ENCODE data around the gene PTPRM.
A peak's percentile ranks its signal among the peaks of the same experiment; 100 is the strongest.

The PTPRM gene

DNA sequence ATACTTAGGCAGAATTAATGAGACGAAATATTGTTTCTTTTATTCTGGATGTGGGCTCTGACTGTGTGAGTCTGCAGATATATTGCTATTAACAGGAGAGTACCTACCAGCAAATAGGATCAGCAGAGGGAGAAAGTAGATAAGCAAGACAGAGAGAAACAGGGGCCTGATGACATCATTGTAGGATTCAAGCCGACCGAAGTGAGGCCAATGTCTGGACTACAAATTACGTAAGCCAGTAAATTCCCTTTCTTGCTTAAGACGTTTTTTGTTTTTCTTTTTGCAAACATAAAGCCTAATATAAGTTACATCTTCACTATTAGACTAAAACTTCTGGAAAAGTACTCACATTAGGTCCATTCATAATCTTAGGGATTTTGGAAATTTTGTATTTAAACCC is 21.4 kb upstream of the PTPRM start:
- TF ChIP-seq ZNF565 (CRISPR knock-in tag; conservative IDR thresholded peaks at IDR 0.05; ENCODE audit: low read depth) (no peak), PATZ1 (CRISPR knock-in tag; IDR thresholded peaks at IDR 0.05; ENCODE audit: borderline replicate concordance) (no peak), ESRRG (CRISPR knock-in tag; IDR thresholded peaks at IDR 0.05) (no peak), PPARA (CRISPR knock-in tag; IDR thresholded peaks at IDR 0.05; ENCODE audit: borderline replicate concordance) (no peak), GLIS3 (CRISPR knock-in tag; IDR thresholded peaks at IDR 0.05) (no peak), ISL1 (CRISPR knock-in tag; IDR thresholded peaks at IDR 0.05) (no peak), CSDC2 (CRISPR knock-in tag; IDR thresholded peaks at IDR 0.05) (no peak)
- TF ChIP-seq, protein P1, sequence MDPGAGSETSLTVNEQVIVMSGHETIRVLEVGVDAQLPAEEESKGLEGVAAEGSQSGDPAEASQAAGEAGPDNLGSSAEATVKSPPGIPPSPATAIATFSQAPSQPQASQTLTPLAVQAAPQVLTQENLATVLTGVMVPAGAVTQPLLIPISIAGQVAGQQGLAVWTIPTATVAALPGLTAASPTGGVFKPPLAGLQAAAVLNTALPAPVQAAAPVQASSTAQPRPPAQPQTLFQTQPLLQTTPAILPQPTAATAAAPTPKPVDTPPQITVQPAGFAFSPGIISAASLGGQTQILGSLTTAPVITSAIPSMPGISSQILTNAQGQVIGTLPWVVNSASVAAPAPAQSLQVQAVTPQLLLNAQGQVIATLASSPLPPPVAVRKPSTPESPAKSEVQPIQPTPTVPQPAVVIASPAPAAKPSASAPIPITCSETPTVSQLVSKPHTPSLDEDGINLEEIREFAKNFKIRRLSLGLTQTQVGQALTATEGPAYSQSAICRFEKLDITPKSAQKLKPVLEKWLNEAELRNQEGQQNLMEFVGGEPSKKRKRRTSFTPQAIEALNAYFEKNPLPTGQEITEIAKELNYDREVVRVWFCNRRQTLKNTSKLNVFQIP (CRISPR knock-in tag; IDR thresholded peaks at IDR 0.05; ENCODE audit: borderline replicate concordance, low read depth) = no peak
- no peak for ATAC-seq

DNA sequence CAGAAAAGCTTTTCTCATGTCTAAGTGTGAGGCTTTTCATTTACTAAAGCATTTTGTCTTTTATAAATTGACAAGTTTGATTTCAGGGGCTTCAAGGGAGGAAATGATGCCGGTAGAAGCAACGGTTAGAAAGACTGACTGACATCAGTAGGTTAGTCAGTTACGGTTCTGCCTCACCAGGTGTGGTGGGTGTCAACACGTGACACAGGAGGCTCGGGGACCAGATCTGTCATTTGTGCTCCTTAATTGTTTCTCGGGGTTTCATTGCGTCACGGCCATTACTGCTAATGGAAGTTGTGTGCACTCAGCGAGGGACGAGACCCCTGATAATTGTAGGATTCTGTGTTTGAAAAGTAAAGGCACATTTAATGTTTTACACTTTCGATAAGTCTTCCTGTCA is 18.9 kb upstream of the PTPRM start:
- ATAC-seq = no peak
- TF ChIP-seq, protein P1 (CRISPR knock-in tag; IDR thresholded peaks at IDR 0.05; ENCODE audit: borderline replicate concordance, low read depth) = no peak
- TF ChIP-seq TCF4 (CRISPR knock-in tag; IDR thresholded peaks at IDR 0.05; ENCODE audit: borderline replicate concordance) = no peak
- TF ChIP-seq ZFP3 (CRISPR knock-in tag; IDR thresholded peaks at IDR 0.05) = no peak
- TF ChIP-seq SNAI2 (CRISPR knock-in tag; IDR thresholded peaks at IDR 0.05) = no peak
- TF ChIP-seq PPARA (CRISPR knock-in tag; IDR thresholded peaks at IDR 0.05; ENCODE audit: borderline replicate concordance) = no peak
- TF ChIP-seq ISL1 (CRISPR knock-in tag; IDR thresholded peaks at IDR 0.05) = no peak
- no peak for TF ChIP-seq PATZ1 (CRISPR knock-in tag; IDR thresholded peaks at IDR 0.05; ENCODE audit: borderline replicate concordance)
- TF ChIP-seq ESRRG (CRISPR knock-in tag; IDR thresholded peaks at IDR 0.05) = no peak
- TF ChIP-seq ZC3H10 (CRISPR knock-in tag; IDR thresholded peaks at IDR 0.05) = no peak

- ATAC-seq = no peak
- TF ChIP-seq TCF4 (CRISPR knock-in tag; IDR thresholded peaks at IDR 0.05; ENCODE audit: borderline replicate concordance) (0 out of 2 replicates have a peak, but pooled peaks have one; percentile 37), ZNF8 (CRISPR knock-in tag; IDR thresholded peaks at IDR 0.05) (no peak)
These were observed 18.4 kb upstream of the PTPRM start for GRCh38 chr18:7548721-7549120.

- ATAC-seq = no peak
- TF ChIP-seq PPARA (CRISPR knock-in tag; IDR thresholded peaks at IDR 0.05; ENCODE audit: borderline replicate concordance) (no peak), ISL1 (CRISPR knock-in tag; IDR thresholded peaks at IDR 0.05) (no peak), TCF4 (CRISPR knock-in tag; IDR thresholded peaks at IDR 0.05; ENCODE audit: borderline replicate concordance) (no peak), OSR1 (CRISPR knock-in tag; IDR thresholded peaks at IDR 0.05) (no peak), TOX (CRISPR knock-in tag; IDR thresholded peaks at IDR 0.05; ENCODE audit: borderline replicate concordance) (no peak), ARNTL (CRISPR knock-in tag; IDR thresholded peaks at IDR 0.05; ENCODE audit: borderline replicate concordance, low read depth) (no peak), ZNF8 (CRISPR knock-in tag; IDR thresholded peaks at IDR 0.05) (no peak), GLIS3 (CRISPR knock-in tag; IDR thresholded peaks at IDR 0.05) (no peak)
- TF ChIP-seq, protein P1 (CRISPR knock-in tag; IDR thresholded peaks at IDR 0.05; ENCODE audit: borderline replicate concordance, low read depth) = no peak
These were observed 9.1 kb upstream of the PTPRM start for GRCh38 chr18:7557973-7558372.

DNA sequence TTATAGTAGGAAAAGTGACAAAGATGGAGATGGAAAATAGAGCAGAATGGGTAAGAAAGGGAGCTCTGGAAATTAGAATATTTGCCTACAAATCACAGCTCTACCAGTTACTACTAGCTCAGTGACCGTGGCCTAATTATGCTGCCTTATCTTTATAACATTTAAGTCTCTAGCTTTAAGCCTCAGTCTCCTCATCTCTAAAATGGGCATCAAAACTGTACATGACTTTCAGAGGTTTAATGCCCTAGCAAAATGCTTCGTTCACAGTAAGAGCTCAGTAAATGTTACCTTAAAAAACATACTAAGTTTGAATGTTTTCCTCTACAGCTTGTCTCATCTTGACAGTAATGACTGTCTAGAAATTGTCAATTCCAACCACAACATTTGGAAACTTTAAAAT is 8.3 kb upstream of the PTPRM start:
- no peak for ATAC-seq
- TF ChIP-seq CSDC2 (CRISPR knock-in tag; IDR thresholded peaks at IDR 0.05) = no peak
- TF ChIP-seq, protein P1 (CRISPR knock-in tag; IDR thresholded peaks at IDR 0.05; ENCODE audit: borderline replicate concordance, low read depth) = no peak
- TF ChIP-seq OSR1 (CRISPR knock-in tag; IDR thresholded peaks at IDR 0.05) = no peak

All from SK-N-SH treated with all-trans-retinoic acid at 6 μM for 48 hours (cell line).